ENCODE data around the gene ADCK1.
"Not testable (repeated sequence)": the region's sequence is repeated elsewhere in the genome, so short reads cannot be mapped to it uniquely, and the experiment has no call there.

DNA sequence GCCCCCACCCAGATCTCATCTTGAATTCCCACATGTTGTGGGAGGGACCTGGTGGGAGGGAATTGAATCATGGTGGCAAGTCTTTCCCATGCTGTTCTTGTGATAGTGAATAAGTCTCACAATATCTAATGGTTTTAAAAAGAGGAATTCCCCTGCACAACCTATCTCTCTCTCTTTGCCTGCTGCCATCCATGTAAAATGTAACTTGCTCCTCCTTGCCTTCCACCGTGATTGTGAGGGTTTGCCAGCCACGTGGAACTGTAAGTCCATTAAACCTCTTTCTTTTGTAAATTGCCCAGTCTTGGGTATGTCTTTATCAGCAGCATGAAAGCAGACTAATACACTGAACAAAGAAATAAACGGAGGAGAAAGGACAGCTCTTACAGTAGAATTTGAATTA, 159.8 kb downstream of the ADCK1 start:
- not testable (repeated sequence) for TF ChIP-seq POLR2A (IDR thresholded peaks at IDR 0.05)
- TF ChIP-seq, protein P1, sequence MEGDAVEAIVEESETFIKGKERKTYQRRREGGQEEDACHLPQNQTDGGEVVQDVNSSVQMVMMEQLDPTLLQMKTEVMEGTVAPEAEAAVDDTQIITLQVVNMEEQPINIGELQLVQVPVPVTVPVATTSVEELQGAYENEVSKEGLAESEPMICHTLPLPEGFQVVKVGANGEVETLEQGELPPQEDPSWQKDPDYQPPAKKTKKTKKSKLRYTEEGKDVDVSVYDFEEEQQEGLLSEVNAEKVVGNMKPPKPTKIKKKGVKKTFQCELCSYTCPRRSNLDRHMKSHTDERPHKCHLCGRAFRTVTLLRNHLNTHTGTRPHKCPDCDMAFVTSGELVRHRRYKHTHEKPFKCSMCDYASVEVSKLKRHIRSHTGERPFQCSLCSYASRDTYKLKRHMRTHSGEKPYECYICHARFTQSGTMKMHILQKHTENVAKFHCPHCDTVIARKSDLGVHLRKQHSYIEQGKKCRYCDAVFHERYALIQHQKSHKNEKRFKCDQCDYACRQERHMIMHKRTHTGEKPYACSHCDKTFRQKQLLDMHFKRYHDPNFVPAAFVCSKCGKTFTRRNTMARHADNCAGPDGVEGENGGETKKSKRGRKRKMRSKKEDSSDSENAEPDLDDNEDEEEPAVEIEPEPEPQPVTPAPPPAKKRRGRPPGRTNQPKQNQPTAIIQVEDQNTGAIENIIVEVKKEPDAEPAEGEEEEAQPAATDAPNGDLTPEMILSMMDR (IDR thresholded peaks at IDR 0.05) = not testable (repeated sequence)
